ENCODE data around the gene SAMD4A.
"Not testable (repeated sequence)": the region's sequence is repeated elsewhere in the genome, so short reads cannot be mapped to it uniquely, and the experiment has no call there.

The SAMD4A gene

GRCh38 chr14:54597795-54598443, 31.0 kb downstream of the SAMD4A start:
- DNase-seq: peak; percentile 88

DNA sequence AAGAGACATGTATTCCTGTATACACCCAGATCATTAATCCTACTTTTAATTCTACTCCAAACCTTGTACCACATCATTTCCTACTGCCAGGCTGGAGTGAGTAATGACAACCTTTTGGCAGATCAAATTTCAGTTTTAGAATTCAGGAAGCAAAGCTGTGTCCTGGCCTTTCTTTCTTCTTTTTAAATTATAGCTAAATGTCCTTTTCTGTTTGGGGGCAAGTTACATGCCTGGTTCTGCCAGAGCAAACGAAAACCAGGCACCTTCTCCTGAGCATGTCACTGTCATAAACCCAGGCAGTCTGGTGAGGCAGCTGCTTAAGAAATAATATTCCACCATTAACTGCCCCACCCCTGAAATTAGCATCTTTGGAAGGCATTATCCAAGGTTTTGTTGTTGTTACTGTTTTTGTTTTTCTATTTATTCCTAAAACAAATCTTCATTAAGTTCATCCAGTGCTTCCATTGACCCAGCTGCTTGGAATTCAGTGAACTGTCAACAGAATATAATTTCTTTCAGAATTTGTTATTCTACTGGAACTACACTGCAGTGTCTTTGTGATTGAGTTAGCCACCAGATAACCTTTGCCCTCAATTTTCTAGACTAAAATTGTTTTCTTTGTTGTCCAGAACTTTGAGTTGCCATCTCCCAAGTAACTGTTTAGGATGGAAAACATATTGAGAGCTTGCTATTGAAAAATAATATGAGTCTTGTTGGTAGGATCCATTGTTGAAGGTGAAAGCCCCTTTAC, 33.2 kb downstream of the SAMD4A start:
- peak; percentile 50 for DNase-seq

- DNase-seq: peak; percentile 91
These were observed 33.8 kb downstream of the SAMD4A start for GRCh38 chr14:54600717-54601109.

- peak; percentile 87 for DNase-seq
These were observed 36.4 kb downstream of the SAMD4A start for GRCh38 chr14:54603362-54603761.

GRCh38 chr14:54606178-54606577, 39.2 kb downstream of the SAMD4A start:
- peak; percentile 81 for DNase-seq

- DNase-seq: peak; percentile 96
These were observed 39.8 kb downstream of the SAMD4A start for GRCh38 chr14:54606631-54607133.

GRCh38 chr14:54609576-54609975, 42.6 kb downstream of the SAMD4A start:
- DNase-seq: no peak

GRCh38 chr14:54610051-54610977, 43.4 kb downstream of the SAMD4A start:
- DNase-seq: peak; percentile 84

GRCh38 chr14:54614296-54614695, 47.4 kb downstream of the SAMD4A start:
- DNase-seq: no peak

GRCh38 chr14:54617467-54617866, 50.5 kb downstream of the SAMD4A start:
- DNase-seq: peak; percentile 60

DNA sequence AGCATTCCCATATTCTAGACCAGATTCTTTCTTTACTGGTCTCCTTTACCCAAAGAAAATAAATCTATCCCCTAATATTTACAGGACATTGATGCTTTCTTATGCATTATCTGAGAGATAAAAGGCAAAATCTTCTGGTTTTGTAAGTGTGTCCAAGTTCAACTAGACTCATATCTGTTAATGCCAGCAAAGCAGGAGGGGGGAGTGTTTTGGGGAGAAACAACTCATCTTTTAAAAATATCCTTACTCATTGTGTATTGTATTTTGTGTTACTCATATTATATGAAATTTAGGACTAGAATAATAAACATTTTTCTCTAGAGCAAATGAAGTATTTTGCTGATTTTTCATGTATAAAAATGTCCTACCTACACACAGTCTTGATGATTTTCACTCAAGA, 54.8 kb downstream of the SAMD4A start:
- DNase-seq: peak; percentile 65

DNA sequence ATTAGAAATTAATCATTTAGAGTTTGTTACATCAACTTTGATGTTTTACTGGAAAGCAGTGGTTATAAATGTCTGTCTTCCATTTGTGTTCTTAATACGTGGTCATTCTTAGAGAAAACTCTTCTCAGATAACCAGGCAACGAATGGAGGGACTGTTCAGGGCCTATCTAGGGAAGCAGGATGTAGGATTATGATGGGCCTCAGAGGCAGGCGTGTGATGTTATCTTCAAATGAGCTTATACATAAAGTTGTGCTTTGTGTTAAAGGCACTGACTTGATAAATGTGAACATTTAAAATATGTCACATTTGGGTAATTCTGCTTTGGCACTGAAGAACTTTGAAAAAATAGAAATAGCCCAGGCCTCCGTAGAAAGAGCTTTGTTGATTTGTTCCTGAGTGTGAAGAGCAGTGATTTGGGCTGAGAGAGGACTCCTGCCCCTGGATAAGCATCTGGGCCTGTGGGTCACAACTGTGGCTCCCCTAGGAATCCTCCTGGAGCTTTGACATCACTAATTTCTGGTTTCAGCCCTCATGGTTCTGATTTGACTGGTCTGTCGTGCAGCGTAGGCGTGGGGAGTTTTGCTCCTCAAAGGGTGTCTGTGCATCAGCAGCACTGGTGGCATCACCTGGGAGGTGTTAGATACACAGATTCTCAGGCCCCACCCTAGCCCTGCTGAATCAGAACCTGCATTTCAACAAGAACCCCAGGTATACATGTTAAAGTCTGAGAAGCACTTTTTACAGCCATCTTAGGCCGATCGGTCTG, 55.4 kb downstream of the SAMD4A start:
- DNase-seq: no peak

GRCh38 chr14:54623279-54624004, 56.5 kb downstream of the SAMD4A start:
- peak; percentile 38 for DNase-seq

- not testable (repeated sequence) for DNase-seq
These were observed 57.1 kb downstream of the SAMD4A start for GRCh38 chr14:54624005-54624358.

DNA sequence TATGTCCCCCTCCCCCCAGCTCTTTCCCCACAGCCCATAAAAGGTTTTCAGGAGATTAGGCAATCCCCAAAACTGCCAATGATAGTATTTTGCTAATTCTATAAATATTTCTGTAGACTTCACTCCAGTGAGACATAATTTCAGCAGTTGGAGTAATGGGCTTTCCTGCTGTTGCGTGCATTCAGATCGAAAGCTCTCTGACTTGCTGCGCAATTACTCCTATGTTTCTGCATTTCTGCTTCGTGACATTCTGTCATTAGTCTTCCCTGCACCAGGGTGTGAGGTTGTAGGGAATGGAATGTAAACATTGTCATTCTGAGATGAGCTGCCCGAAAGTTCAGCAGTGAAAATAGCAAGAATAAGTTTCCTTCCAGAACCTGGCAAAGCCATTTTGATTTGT, 58.2 kb downstream of the SAMD4A start:
- DNase-seq: peak; percentile 96

GRCh38 chr14:54627219-54627539, 60.3 kb downstream of the SAMD4A start:
- no peak for DNase-seq

- peak; percentile 83 for DNase-seq
These were observed 60.8 kb downstream of the SAMD4A start for GRCh38 chr14:54627540-54628363.

DNA sequence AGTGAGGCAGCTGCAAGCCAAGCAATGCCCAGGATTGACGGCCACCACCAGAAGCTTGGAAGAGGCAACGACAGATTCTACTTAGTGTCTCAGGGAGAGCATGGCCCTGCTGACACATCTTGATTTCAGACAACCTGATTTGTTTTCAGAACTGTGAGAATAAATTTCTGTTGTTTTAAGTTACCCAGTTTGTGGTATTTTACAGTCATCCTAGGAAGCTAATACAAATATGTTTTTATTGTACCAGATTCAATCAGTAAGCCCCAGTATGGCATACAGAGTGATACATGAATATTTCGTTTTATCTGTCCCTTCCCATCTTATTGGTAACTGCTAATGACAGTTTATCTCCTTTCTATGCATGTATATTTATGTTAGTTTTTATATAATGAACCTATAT, 62.3 kb downstream of the SAMD4A start:
- no peak for DNase-seq

DNA sequence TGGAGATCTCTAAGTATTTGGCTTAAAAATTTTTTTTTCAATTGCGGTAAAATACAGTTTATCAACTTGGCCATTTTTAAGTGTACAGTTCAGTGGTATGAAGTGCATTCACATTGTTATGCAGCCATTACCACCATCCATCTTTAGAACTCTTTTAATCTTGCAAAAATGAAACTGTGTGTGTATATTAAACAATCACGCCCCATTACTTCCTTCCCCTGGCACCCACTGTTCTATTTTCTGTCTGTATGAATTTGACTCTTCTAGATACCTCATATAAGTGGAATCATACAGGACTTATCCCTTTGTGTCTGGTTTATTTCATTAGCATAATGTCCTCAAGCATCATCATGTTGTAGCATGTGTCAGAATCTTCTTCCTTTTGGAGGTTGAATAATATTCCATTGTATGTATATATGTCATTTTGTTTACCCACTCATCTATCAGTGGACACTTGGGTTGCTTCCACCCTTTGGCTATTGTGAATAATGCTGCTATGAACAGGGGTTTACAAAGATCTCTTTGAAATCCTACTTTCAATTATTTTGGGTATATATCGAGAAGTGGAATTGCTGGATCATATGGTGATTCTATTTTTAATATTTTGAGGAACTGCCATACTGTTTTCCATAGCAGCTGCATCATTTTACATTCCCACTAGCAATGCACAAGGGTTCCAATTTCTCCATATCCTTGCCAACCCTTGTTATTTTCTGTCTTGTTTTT, 62.9 kb downstream of the SAMD4A start:
- no peak for DNase-seq

DNA sequence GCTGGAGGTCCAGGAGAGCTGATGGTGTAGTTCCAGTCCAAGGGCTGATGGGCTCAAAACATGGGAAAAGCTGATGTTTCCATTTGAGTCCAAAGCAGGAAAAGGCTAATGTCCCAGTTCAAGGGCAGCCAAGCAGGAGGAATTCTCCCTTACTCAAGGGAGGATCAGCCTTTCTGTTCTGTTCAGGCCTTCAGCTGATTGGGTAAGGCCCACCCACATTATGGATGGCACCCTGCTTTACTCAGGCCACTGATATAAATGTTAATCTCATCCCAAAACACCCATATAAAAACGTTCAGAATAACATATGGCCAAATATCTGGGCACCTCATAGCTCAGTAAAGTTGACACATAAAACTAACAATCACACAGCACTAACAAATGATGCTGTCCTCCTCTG, 64.1 kb downstream of the SAMD4A start:
- no peak for DNase-seq

Measured in fibroblast of skin of right biceps (primary cell).